Omental fat pad (tissue), 4 donors: ENCODE data around the gene DHX8. TPM values are rescaled to one million over a fixed set of nuclear protein-coding genes. Genes with fewer than 3 reads are reported as not detected.
"Not testable (repeated sequence)": the region's sequence is repeated elsewhere in the genome, so short reads cannot be mapped to it uniquely, and the experiment has no call there.

Source experiments
- ATAC-seq: fragments of 150-250 bp; one replicate; pipeline ENCODE4 v1.9.1; 2016; ENCODE audit warnings: mild to moderate bottlenecking, moderate library complexity; ENCODE audit not compliant: low FRiP score
- DNase-seq: peaks from one replicate; pipeline ENCODE4 v3.0.0-alpha.2; 2019; ENCODE audit warnings: low spot score
- total RNA-seq, 4 donors: library from RNA; depleted of rRNA; stranded (reverse); fragments of >200 nt; gene quantifications; one replicate each; pipeline ENCODE4 v1.1.0, GENCODE V29; 2016
- TF ChIP-seq, protein P1 (sequence below), 3 donors: fragments of 450-650 bp; IDR thresholded peaks; one replicate each; pipeline ENCODE4 v1.5.1; 2016 to 2017; ENCODE audit warnings: antibody characterized with exemption in 3 of 3, mild to moderate bottlenecking in 3 of 3, moderate library complexity in 2 of 3

DHX8 gene
- total RNA-seq, 4 donors from 2014 or later, result 22.5 to 48.5 (median 31.9) TPM

DNA sequence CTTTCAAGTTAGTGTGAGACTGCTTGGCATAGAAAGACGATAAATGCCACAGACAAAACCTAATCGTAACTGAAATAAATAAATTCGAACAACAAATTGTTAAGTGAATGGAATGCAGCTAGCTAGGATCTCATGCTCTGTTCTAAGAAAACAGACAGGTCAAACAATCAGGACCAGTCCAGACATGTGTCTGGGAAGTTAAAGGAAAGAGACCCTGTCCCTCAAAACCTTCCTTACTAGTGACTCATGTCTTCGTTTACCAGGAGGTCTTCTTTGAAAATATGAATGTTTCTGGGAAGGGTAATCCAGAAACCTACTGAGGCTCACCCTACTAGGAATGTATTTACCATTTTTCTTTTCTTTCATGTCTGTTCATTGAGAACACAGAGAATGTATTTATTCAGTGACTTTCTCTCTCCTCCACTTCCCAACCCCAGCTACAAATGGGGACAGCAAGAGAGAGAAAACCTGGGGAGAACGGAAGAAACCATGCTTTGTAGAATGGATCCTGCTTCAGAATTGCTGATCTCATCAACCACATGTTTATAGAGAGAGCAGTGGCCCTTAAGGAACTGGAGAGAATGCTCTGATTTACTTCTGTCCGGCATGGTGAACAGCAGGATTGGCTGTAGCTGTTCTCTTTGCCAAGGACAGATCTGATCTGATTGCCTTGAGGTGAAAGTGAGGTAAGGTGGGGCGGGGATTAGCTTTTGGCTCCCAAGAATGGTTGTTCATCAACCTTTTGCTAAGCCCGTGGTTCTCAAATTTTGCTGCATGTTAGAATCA, 39.4 kb upstream of the DHX8 start:
- ATAC-seq (no peak), DNase-seq (no peak)
- TF ChIP-seq, protein P1, sequence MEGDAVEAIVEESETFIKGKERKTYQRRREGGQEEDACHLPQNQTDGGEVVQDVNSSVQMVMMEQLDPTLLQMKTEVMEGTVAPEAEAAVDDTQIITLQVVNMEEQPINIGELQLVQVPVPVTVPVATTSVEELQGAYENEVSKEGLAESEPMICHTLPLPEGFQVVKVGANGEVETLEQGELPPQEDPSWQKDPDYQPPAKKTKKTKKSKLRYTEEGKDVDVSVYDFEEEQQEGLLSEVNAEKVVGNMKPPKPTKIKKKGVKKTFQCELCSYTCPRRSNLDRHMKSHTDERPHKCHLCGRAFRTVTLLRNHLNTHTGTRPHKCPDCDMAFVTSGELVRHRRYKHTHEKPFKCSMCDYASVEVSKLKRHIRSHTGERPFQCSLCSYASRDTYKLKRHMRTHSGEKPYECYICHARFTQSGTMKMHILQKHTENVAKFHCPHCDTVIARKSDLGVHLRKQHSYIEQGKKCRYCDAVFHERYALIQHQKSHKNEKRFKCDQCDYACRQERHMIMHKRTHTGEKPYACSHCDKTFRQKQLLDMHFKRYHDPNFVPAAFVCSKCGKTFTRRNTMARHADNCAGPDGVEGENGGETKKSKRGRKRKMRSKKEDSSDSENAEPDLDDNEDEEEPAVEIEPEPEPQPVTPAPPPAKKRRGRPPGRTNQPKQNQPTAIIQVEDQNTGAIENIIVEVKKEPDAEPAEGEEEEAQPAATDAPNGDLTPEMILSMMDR (IDR thresholded peaks at IDR 0.05), result no peak

DNA sequence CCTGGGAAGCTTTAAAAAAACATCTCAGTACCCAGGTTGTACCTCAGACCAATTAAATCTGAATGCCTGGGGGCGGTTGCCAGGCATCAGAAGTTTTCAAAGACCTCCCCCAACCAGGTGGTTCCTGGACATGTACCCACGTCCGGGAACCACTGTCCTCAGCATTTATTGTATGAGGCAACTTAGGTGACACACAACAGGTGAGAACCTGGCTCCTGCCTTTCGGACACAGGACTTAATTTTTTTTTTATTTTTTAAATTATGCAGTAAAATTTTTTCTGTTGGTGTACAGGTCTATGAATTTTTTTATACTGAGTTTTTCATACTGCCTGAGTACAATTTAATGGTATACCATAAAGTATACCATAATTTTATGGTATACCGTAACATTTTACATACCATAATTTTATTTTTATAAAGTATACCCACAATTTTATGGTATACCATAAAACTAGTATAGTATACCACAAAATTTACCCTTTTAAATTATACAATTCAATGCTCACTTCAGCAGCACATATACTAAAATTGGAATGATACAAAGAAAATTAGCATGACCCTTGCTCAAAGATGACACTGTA, 38.7 kb upstream of the DHX8 start:
- TF ChIP-seq, protein P1 (IDR thresholded peaks at IDR 0.05), result no peak
- ATAC-seq (no peak), DNase-seq (no peak)

GRCh38 chr17:43446773-43447172, 37.0 kb upstream of the DHX8 start:
- TF ChIP-seq, protein P1 (IDR thresholded peaks at IDR 0.05), result no peak
- DNase-seq (no peak), ATAC-seq (no peak)

- ATAC-seq (no peak), DNase-seq (no peak)
- TF ChIP-seq, protein P1 (IDR thresholded peaks at IDR 0.05), result no peak
Observed at GRCh38 chr17:43448720-43449469, 34.9 kb upstream of the DHX8 start.

DNA sequence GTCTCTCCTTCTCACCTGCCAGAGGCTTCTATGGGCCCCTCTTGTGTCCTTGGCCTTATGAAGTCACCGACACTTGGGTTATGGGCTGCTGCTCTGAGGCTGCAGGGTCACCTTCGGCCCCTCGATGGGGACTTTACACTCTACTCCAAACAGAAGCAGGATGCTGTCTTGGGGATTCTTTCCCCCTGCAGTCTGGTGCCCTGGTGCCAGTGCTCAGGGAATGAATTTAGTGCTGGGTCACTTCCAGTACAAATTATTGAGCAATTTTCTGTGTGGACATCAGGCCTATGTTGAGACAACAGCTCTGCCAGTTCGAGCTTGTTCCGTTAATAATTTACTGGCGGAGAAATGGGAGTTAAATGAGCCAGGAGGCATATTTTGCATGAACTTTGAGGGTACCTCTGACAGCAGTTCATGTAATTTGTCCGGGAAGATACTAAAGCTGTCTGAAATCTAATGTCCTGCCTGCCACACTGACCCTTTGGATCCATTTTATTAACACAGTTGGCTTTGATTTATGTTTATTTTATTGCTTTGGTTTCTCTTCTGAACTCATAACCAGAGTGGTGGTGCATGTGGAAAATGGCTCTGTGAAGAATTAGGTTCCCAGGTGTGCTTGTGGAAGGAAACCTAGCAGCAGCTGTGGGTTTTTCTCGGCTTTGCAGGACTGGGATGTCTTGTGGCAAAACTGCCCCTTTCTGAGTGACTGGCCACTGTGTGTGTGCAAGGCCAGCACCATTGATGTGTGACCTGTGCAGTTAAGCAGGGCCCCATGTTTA, 34.1 kb upstream of the DHX8 start:
- ATAC-seq (no peak), DNase-seq (no peak)
- TF ChIP-seq, protein P1 (IDR thresholded peaks at IDR 0.05), result no peak

GRCh38 chr17:43450791-43451190, 33.0 kb upstream of the DHX8 start:
- DNase-seq, result not testable (repeated sequence)

DNA sequence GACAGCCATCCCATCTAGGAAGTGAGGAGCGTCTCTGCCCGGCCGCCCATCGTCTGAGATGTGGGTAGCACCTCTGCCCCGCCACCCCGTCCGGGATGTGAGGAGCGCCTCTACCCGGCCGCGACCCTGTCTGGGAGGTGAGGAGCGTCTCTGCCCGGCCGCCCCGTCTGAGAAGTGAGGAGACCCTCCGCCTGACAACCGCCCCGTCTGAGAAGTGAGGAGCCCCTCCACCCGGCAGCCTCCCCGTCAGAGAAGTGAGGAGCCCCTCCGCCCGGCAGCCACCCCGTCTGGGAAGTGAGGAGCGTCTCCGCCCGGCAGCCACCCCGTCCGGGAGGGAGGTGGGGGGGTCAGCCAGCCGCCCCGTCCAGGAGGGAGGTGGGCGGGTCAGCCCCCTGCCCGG, 32.0 kb upstream of the DHX8 start:
- not testable (repeated sequence) for DNase-seq, ATAC-seq

More at GRCh38 chr17:43450791-43451190, 33.0 kb upstream of the DHX8 start:
- ATAC-seq, result not testable (repeated sequence)
